ENCODE results near the gene CYP1A2. TPM values are rescaled to one million over a fixed set of nuclear protein-coding genes. Genes with fewer than 3 reads are reported as not detected.
"Not testable (repeated sequence)": the region's sequence is repeated elsewhere in the genome, so short reads cannot be mapped to it uniquely, and the experiment has no call there.

Gene CYP1A2
- total and polyA plus RNA-seq, 8 donors = 0.15 to 0.58 (median 0.31) TPM; not detected in 1

DNA sequence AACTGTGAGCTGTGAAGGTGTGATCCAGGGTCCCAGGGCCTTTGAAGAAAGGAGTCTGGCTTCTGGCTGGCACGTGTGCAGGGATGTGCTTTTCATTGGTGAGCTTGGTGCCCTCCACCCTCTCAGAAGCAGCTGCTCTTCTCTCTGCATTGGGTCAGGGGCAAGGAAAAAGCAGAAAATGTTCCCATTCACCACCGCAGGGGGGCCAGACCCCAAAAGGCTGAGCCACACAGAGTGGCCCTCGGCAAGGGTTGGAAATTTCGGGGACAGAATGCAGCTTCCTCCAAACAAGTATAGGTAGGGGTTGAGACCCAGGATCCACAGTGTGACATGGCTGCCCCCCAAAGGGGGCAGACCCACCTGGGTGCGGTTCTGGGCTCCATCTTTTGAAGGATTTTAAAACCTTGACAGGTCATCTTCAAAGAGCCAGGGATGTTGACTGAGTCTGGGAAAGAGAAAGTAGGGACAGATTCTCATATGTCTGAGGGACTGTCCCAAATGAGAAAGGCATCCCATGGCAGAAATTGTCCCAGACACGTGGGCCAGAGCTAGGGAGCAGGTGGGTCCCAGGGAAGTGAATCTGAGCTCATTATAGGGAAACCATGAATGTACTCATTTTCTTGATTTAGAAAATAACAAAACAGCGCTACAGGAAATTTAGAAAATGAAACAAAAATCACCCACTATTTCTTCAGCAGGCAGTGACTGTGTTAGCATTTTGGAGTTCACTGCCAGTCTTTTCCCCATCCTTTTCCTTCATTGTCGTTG, 36.0 kb downstream of the CYP1A2 start:
- Histone ChIP-seq H3K27ac (peak overlapping the region; percentile 84 to 91), H3K9me3 (no peaks in the 10 kb centered on the region), H3K4me3 (peak overlapping the region in 1 of 2 donors; percentile 85), H3K36me3 (no peaks in the 10 kb centered on the region), H3K27me3 (no peaks in the 10 kb centered on the region), H3K4me1 (peaks cover 43 to 87% of the 10 kb centered on the region in 2 donors)
- TF ChIP-seq, protein P1, sequence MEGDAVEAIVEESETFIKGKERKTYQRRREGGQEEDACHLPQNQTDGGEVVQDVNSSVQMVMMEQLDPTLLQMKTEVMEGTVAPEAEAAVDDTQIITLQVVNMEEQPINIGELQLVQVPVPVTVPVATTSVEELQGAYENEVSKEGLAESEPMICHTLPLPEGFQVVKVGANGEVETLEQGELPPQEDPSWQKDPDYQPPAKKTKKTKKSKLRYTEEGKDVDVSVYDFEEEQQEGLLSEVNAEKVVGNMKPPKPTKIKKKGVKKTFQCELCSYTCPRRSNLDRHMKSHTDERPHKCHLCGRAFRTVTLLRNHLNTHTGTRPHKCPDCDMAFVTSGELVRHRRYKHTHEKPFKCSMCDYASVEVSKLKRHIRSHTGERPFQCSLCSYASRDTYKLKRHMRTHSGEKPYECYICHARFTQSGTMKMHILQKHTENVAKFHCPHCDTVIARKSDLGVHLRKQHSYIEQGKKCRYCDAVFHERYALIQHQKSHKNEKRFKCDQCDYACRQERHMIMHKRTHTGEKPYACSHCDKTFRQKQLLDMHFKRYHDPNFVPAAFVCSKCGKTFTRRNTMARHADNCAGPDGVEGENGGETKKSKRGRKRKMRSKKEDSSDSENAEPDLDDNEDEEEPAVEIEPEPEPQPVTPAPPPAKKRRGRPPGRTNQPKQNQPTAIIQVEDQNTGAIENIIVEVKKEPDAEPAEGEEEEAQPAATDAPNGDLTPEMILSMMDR (IDR thresholded peaks at IDR 0.05) = no peak
- ATAC-seq = no peak
- no peak for DNase-seq
- intact Hi-C loops (cut with DNase I) = no loop called here

DNA sequence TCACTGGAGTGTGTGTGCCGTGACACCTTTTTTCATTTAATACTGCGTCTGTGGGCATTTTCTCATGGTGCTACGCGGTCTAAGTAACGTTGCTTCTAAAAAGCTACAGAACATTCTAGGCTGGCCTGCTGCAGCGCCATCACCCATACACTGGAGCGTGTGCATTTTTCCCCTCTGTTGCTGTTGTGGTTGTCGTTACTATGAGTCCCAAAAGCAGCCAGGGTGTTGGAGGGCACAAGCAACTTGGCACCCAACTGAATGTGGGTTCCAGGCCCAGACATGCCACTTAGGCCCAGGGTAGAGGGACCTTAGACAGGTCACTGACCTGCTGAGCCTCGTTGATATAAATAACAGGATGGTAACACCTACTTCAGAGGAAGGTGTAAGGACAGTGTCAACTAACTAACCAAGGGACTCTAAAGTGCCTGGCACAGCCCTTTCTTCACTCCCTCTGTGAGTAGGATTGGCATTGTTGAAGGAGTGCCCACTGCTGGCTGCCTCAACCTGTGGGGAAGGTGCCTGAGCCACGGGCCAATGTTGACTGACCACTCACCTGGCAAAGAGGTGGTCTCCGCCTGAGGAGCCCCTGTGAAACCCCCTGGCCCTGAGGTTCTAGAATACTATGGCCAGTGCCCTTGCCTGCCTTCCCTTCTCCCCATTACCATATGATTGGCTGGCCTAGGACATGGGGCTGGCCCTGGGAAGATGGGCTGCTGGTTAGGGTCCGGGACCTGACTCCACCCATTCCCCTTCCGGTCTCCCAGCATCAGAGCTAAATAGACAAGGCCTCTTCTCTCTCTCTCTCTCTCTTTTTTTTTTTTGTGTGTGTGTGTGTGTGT, 36.8 kb downstream of the CYP1A2 start:
- TF ChIP-seq, protein P1 (IDR thresholded peaks at IDR 0.05) = no peak
- DNase-seq (peak in 1 of 4 donors; percentile 3), ATAC-seq (no peak)
- intact Hi-C loops (cut with DNase I) = no loop called here
- Histone ChIP-seq H3K36me3 (no peaks in the 10 kb centered on the region), H3K4me1 (peaks cover 51 to 87% of the 10 kb centered on the region in 2 donors), H3K27me3 (no peaks in the 10 kb centered on the region), H3K9me3 (no peaks in the 10 kb centered on the region), H3K4me3 (peak overlapping the region in 1 of 2 donors; percentile 85), H3K27ac (peak overlapping the region; percentile 33 to 91)

DNA sequence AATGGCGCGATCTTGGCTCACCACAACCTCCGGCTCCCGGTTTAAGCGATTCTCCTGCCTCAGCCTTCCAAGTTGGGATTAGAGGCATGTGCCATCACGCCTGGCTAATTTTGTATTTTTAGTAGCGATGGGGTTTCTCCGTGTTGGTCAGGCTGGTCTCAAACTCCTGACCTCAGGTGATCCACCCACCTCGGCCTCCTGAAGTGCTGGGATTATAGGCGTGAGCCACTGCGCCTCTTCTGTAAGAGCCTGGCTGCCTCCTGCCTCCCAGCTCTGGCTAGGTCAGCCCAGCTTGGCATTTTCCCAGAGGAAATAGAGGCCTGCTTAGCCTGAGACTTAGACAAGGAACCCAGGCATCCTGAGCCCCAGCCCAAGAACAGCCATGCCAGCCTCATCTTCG, 37.4 kb downstream of the CYP1A2 start:
- H3K4me3 ChIP-seq = peak overlapping the region in 1 of 2 donors; percentile 36
- H3K36me3 ChIP-seq; H3K9me3 ChIP-seq; DNase-seq; intact Hi-C loops (cut with DNase I); H3K27me3 ChIP-seq; ATAC-seq: not testable (repeated sequence)
- H3K4me1 ChIP-seq = peaks cover 56 to 87% of the 10 kb centered on the region in 2 donors
- H3K27ac ChIP-seq = peak overlapping the region; percentile 79 to 93

DNA sequence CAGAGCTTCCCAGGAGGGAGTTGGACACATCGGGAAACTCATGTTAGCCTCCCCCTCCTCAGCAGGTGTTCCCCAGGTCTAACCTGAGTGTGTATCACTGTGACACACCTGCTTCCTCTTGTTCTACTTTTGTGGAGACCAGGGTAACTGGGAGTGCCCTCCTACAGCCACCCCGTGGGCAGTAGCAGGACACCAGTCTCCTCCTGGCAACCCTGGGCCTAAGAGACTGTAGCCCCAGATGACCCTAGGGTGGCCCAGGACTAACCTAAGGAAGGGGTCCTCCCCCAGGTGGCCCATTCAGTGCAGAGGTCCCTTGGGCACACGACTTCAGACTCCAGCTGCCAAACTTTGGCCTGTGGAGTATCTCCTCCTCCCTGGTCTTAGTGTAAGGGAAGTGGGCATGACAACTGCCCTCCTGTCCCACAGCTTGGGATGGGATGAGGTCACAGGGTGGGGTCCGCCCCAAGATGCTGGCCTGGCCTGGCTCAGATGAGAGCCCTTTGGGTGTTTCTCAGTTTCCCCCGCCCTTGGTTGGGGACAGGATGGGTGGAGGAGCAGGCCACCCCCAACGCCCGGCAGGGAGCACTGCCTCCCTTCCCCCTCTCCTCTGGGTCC, 38.0 kb downstream of the CYP1A2 start:
- Histone ChIP-seq H3K9me3 (no peaks in the 10 kb centered on the region), H3K36me3 (no peaks in the 10 kb centered on the region), H3K27me3 (no peaks in the 10 kb centered on the region), H3K4me3 (peak overlapping the region in 1 of 2 donors; percentile 36), H3K27ac (peak overlapping the region; percentile 79 to 93), H3K4me1 (peaks cover 51 to 87% of the 10 kb centered on the region in 2 donors)
- intact Hi-C loops (cut with DNase I) = no loop called here
- TF ChIP-seq, protein P1 (IDR thresholded peaks at IDR 0.05) = no peak
- ATAC-seq (no peak), DNase-seq (peak in 2 of 4 donors; percentile 65 to 70)

DNA sequence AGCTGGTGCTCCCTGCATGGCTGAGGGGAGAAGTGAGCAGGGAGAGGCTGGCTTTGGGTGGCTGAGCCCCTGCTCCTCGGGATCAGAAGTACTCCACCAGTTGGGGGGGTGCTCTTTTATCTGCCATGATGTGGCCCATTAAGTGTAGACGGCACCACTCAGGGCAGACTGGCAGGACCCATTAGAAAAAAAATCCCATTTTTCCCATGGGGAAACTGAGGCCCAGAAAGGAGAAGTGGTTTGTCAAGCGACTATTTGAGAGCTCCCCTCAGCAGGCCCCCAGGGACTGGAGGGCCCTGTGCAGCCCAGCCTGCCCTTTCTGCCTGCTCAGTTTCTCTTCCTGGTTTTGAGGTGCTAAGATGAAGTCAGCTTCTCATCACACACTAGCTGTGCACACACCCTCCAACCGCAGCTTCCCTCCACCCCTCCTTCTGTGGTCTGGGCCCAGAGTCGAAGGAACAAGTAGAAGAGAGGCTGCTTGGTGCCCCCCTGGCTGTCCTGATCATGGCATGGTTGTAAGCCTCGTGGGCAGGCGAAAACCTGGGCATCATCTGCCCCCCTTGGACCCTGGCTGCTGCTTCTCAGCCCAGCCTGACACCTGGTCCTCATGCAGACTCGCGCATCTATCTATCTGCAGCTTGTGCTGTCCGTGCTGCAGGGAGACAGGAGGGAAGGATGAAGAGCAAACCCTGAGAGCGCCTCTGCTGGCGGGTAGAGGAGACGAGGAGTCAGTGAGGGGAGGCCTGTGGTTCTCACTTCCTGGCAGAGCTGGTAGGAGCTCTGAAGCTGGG, 38.8 kb downstream of the CYP1A2 start:
- intact Hi-C loops (cut with DNase I) = no loop called here
- peak overlapping the region in 1 of 2 donors; percentile 36 for H3K4me3 ChIP-seq
- peak in 2 of 4 donors; percentile 89 to 91 for DNase-seq
- H3K9me3 ChIP-seq = no peaks in the 10 kb centered on the region
- H3K4me1 ChIP-seq = peaks cover 50 to 94% of the 10 kb centered on the region in 2 donors
- H3K36me3 ChIP-seq = no peaks in the 10 kb centered on the region
- ATAC-seq = peak; percentile 69
- H3K27me3 ChIP-seq = no peaks in the 10 kb centered on the region
- TF ChIP-seq, protein P1 (IDR thresholded peaks at IDR 0.05) = peak in 1 of 2 donors; percentile 52
- peak overlapping the region; percentile 79 to 93 for H3K27ac ChIP-seq

Measured in left lung (tissue), 10 donors.